A549 (cell line): ENCODE results near the gene SLC9A9.
"Not testable (repeated sequence)": the region's sequence is repeated elsewhere in the genome, so short reads cannot be mapped to it uniquely, and the experiment has no call there.

Experiments
- CEBPB ChIP-seq, 2 experiments: fragments of >200 bp in 1 of 2; sonication (Bioruptor Twin) in 1 of 2; formaldehyde crosslinking in 1 of 2; IDR thresholded peaks; 2 replicates each; pipeline ENCODE4 v1.6.1; 2012 to 2016
- CTCF ChIP-seq: fragments of >200 bp; sonication (Bioruptor Twin); formaldehyde crosslinking; IDR thresholded peaks from 3 replicates; pipeline ENCODE4 v1.5.1; 2016
- EP300 ChIP-seq, 2 experiments: fragments of >200 bp; sonication (Bioruptor Twin); formaldehyde crosslinking; IDR thresholded peaks; 2 replicates in 1 of 2; 3 replicates in 1 of 2; pipeline ENCODE4 v1.6.1; 2016 to 2017
- POLR2A ChIP-seq: IDR thresholded peaks from 2 replicates; pipeline ENCODE4 v1.6.1; 2012; ENCODE audit warnings: mild to moderate bottlenecking, low read length

GRCh38 chr3:143431298-143431697, 417.0 kb downstream of the SLC9A9 start:
- TF ChIP-seq CTCF; EP300 (IDR thresholded peaks at IDR 0.05); POLR2A; CEBPB (IDR thresholded peaks at IDR 0.05): not testable (repeated sequence)
